Erythroblast (primary cell): ENCODE measurements around the gene SYCP3.

Experiments
- GATA1 ChIP-seq: IDR thresholded peaks from 2 replicates; pipeline ENCODE4 v1.6.1; 2011; ENCODE audit warnings: low read depth, mild to moderate bottlenecking, control low read depth, low read length, moderate library complexity
- POLR2A ChIP-seq: IDR thresholded peaks from 2 replicates; pipeline ENCODE4 v1.6.1; 2011; ENCODE audit warnings: mild to moderate bottlenecking, low read length

- TF ChIP-seq POLR2A (peak; percentile 88), GATA1 (peak; percentile 66)
These were observed 42.7 kb downstream of the SYCP3 start for GRCh38 chr12:101696251-101697196.
